T-helper 1 cell (primary cell): ENCODE data around the gene MRPL19.

Experiments
- DNase-seq, 5 donors: peaks; one replicate each; pipeline ENCODE4 v3.0.0-alpha.2; 2012 to 2020
- total RNA-seq, 4 donors: gene quantifications; one replicate each; lab custom pipeline; 2026; lab: John Stamatoyannopoulos, UW

MRPL19 gene
- 15.6 to 24.0 (median 18.8) reads per million in 4 donors for total RNA-seq

DNA sequence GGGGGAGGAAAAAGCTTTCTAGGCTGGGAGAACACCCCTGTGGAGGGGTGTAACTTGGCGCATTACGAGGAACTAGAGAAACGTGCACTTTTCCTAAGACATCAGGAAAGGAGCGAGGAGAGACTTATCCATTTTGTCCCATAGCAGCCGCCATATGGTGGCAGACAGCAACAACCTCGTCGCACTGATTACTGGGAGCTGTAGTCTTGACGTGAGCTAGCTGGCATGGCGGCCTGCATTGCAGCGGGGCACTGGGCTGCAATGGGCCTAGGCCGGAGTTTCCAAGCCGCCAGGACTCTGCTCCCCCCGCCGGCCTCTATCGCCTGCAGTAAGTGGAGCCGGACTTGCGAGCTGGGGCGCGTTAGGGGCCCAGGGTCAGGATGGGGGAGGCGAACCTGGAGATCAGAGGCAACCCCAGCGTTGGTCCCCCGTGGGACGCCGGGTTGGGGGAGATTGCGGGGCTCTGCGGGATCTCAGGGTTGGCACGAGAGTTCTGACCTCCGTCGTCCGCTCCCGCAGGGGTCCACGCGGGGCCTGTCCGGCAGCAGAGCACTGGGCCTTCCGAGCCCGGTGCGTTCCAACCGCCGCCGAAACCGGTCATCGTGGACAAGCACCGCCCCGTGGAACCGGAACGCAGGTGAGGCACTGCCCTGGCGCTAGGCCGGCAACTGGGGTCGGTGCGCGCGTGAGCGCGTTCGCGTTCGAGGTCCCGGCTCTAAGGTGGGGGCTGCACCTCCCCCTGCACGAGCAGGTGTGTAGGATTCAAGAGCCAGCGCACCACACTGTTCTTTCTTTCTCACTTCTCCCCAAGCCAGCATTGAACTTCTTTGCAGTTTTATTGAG, at the start of gene MRPL19:
TSS of gene MRPL19 (plus strand) at position 201 of the 843 bp plus-strand sequence. CDS start at position 226, 25 bp downstream.
- DNase-seq, result peak; percentile 50 to 85 (median 63)

DNA sequence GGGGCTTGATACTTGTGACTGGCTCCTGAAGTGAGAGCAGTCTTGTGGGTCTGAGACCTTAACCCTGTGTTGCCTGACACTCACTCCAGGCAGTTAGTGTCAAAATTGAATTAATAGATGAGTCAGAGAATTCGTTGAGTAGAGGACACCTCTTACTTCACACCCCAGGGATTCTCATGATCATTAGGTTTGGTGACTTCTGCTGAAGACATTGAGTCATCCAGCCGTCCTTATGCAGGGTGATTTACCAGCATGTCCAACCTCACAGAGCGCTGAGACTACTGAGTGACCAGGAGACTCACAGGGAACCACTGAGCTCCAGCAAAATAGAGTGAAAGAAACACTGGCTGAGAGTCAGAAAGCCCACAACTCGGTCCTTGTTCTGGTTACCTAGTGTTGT, 49.8 kb upstream of the MRPL19 start:
- DNase-seq, result no peak

DNA sequence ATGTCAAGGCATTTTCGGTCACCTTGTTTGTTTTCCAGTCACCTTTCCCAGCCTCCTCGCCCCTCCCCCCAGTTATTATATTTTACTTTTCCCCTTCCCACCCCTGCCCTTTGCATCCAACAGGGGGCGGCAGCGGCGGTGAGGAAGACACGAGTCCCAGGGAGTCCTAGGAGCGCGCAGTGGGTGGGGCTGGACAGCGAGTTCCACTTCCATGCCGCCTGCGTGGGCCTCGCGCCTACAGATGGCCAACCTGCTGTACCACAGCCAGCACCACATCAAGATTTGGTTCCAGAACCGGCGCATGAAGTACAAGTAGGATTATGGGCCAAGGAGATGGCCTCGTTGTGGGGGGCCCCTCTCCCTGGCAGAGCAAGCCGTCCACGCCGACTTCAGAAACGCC, 48.6 kb upstream of the MRPL19 start:
- DNase-seq, result no peak

DNA sequence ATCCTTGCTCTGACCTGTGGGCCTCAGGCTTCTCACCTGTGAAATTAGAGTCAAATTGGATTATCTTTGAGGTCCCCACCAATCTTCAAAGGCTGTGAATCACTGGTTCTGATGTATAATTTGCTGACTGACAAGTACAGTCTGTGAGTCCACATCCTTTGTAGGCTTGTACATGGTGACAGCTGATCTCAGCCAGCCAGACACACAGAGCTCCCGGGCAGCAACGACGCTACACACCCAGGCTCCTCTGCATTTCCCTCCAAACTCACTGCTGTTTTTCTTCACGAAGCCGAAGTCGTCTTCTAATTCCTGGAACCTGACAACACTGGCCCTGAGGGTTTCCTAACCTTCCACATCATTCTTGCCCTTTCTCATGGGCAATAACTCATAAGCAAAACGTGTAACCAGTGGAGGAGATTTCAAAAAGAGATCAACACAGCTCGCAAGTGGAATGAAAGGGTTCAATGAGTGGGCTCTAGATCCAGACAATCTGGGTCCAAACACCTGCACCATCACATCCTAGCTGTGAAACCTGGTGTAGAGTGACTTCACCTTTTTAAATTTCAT, 47.9 kb upstream of the MRPL19 start:
- no peak for DNase-seq

DNA sequence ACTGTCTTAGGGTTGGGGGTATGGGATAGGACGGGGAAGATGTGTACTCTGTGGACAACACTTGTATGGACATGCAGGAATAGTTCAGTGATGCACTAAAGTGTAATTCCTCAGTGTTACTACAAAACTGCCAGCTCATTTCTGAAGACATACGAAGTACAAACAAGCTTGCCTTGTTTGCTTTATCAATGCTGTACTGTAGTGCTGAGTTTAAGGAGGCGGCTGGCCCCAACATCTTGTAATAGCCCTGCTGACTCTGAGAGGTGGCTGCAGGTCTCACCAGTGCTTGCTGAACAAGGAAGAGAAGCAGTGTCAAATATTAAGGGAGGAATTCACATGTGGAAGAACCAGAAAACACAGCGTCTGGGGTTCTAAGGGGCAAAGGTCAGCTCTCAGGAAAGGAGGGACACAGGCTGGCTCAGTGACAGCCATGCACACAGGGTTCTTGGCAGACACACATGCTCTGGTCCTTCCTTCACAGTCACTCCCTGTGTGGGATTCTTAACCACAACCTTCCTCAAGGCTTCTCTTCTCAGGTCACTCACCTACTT, 46.0 kb upstream of the MRPL19 start:
- DNase-seq, result no peak

DNA sequence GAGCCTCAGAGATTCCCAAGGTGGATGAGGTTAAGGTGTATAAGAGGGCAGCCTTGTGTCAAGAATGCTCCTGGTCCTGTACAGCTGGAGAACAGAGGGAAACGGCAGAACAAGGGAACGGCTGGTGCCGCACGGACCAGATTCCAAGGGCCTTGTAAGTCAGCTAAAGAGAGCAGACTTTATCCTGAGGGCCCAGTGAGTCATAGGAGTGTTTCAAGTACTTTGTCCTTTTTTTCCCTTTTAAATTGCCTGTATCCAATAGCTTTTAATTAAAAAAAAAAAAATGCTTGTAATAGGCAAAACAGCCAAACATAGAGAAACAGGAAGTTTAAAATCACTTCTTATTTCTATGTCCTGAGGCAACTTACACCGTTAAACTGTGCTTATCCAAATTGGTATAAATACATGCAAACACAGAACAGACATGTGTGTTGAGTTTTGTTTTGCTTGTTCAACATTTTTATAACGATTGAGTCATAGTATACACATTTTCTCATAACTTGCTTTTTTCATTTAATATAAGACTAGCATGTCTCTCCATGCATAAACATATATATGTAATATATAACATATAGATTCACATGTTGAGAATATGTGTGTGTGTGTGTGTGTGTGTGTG, 43.8 kb upstream of the MRPL19 start:
- DNase-seq, result no peak

DNA sequence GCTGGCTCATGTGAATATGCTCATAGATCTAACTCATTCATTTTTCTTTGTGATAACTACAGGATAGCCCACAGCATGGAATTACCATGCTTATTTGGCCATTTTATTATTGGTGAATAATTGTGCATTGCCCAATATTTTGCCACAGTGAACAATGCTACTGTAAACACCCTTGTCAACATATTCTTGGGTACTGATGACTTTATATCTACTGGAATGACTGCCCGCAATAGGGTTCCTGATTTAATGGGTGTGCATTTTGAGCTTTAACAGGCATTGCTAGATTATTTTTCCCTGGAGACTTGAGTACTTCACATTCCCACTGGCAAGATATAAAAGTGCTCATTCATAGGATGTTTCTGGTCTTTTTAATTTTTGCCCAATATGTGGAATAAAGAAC, 43.1 kb upstream of the MRPL19 start:
- DNase-seq, result no peak

DNA sequence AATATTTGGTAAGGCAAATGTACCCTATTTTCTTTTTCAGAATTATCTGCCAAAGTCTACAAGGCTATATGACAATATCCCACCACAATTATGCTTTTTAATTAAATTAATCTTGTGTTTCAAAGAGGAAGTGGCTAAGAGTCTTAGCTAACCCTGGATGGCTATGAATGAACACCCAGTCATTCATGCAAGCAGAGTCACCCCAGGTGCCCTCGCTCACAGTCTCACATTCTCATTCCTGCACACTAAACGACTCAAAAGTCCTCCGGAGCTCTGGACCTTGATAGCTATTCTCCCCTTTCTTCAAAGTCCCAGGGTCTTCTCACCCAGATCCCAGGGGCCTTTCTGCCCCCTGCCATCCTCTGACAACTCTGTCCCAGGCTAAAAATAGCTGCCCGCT, 42.1 kb upstream of the MRPL19 start:
- no peak for DNase-seq

DNA sequence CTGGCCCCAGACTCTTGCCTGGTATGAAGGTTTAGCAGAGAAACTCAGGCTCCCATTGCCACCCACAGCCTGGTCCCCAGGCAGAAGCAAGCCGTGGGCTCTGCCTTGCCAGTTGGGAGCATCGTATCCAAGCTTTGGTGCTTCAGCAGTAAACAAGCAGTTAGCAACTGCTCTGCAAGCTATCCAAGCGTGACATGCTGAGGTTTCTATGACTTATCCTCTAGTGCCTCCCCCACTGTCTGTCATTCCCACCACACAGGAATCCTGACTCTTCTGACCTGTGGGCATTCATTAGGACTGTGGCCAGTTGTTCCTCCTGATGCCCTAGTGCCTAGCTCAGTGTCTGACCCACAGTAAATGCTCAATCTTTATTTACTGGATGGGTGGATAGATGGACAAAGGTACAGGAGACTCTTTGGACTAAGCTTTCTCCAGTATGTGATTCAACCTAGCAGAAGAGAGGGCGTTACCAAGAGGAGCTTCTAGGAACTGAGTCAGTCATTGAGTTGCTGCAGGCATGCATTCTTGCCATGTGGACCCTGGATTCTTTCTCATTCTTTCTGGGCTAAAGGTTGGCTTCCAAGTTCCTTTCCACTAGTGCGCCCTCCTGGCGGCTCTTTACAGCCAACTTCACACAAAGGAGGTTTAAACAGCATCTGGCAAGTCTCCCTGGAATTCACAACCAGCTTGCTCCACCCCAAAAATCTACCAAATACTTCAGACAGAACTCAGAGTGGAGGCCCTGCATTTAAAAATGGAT, 40.6 kb upstream of the MRPL19 start:
- no peak for DNase-seq

DNA sequence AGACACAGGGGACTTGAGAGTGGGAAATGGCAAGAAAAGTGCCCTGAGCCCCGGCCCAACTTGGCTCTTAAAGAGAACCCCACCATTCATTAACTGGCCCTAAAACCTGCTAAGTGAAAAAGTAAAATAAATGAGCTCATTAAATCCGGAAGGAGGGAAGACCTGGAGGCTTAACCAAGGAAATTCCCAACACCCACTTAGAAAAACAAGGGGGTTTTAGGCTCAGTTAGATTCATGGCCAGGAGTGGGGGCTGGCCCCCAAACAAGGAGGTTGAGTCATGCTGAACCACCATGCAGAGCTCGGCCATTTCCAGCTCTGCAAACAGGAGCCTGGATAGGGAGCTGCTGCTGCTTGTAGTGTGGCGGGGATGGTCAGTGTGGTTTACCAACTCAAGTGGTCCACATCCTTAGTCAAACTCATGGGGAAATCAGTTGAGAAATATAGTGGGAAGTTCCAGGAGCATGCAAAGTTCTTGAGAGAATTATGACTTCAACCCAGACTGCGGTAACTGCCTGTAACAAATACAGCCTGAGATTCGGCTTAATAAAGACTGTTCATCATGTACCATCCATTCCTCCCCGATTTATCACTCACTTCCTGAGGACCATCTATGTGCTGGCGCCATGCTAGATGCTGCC, 39.7 kb upstream of the MRPL19 start:
- DNase-seq, result no peak

DNA sequence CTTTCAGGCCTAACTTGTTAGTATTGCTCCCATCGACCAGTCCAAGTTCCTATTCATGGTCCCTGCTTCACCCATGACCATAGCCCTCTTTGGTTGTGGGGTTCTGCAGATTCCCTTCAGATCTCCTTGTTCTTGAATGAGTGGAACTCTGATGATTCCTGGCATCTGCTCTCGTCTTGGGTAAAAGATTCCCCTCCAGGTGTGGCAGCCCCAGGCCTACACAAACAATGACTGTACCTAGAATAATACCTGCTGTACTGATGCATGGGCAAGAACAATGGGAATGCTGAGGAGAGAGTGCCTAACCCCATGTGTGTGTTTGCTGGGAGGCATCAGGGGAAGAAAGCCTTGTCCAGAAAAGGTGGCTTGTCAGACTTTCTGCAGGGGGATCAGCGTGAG, 39.2 kb upstream of the MRPL19 start:
- DNase-seq, result no peak

DNA sequence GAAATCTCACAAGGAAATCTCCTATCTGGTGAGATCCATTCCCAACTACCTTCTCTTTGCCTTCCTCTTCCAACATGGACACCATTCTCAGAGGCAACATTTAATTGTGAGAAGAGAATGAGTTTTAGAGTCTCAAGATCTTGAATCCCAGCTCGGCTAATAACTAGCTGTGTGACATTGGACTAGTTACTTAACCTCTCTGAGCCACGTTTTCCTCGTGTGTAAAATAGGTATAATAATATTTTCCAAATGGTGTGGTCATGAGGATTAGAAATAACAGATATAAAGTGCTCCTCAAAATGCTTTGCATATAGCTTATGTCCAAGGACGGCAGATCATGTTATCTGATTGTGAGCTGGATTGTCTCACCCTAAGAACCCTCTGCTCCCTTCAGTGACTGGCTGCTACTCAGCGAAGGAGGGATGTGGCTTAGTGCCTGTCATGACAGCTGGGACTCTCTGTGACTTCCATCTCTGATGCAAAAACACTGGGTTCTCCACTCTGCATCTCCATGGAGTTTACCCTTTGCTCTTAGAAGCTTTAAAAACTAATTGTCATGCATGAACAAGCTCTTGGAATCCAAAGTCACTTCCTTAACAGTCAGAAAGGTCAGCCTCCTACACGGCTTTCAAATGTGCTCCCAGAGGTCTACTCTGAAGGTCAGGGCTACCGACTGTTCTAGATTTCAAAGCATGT, 38.4 kb upstream of the MRPL19 start:
- no peak for DNase-seq

DNA sequence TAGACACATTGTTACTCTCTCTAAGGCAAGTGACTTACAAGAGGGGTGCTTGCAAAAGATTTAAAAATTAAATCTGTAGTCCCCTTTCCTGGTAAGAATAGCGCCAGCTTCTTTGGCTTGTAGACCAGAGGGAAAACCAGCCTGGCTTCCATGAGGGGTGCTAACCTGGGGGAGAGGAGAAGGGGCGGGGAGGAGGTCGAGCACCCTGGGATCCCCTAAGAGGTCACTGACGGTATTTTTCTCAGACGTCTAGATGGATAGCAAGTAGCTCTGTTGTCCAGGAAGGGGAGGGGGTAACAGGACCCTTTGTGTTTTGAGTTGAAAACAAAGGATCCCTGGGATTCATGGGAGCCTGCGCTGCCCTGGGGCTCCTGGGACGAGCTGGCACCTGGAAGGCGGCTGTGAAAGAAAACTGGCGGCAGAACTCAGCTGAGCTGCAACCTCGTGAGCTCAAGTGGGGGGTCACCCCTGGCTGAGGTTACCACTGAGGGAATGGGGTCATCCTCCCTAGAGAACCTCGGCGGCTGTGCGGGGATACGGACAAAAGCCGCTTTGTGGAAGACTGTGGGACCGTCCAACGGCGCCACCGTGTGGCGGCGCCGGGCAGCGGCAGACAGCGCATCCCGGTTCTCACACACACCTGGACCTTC, 37.8 kb upstream of the MRPL19 start:
- peak in 4 of 5 donors; percentile 22 to 37 (median 33) for DNase-seq

DNA sequence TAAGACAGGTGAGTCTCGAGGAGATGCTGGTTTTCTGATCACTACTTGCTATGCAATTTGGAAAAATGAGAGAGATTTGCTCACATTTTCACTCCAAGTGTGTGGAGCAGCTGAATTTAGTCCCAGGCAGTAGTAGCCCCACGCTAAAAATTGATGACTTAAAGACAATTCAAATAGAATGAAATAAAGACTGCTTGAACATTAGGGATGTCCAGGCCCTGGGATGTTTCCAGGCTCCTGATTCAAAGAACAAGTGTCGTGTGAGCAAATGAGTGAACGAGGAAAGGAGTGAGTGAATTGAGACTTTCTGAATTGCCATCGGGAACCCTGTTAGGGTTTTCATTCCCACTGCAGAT, 37.3 kb upstream of the MRPL19 start:
- DNase-seq, result no peak

DNA sequence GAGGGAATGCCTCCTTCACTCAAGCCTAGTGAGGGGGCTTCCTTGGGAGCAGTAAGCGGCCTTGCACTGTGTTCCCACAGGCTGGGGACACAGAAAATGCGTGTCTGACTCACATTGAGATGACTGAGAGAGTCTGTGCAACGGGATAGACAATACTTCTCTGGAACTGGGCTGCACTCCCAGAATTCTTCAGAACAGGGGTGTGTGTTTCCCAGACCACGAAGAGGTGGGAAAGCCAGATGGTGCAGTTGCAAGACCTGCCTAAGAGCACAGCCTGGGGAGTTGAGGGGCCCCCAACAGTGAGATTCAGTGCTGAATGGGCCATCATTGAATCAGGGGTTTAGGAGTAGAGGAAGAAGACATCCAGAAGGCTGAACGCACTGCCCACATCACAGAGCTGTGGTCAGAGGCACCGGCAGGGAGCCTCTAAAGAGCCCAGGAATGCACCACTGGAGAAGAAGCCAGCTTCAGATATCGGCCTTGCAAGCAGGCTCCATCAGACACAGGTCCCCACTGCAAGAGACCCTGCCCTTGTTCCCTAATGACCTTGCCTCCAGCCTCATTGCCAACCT, 36.6 kb upstream of the MRPL19 start:
- DNase-seq, result no peak

DNA sequence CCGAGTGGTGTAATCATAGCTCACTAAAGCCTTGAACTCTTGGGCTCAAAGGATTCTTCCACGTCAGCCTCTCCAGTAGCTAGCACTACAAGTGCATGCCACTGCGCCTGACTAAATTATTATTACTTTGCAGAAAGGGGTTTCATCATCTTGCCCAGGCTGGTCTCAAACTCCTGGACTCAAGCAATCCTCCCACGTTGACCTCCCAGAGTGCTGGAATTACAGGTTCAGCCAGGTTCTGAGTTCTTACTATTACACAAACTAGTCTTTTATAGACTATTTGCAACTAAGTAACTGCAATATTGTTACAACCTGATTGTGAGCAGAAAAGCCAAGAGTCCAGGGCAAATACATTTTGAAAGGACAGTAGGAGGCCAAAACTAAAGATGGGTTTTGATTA, 35.9 kb upstream of the MRPL19 start:
- DNase-seq, result no peak

DNA sequence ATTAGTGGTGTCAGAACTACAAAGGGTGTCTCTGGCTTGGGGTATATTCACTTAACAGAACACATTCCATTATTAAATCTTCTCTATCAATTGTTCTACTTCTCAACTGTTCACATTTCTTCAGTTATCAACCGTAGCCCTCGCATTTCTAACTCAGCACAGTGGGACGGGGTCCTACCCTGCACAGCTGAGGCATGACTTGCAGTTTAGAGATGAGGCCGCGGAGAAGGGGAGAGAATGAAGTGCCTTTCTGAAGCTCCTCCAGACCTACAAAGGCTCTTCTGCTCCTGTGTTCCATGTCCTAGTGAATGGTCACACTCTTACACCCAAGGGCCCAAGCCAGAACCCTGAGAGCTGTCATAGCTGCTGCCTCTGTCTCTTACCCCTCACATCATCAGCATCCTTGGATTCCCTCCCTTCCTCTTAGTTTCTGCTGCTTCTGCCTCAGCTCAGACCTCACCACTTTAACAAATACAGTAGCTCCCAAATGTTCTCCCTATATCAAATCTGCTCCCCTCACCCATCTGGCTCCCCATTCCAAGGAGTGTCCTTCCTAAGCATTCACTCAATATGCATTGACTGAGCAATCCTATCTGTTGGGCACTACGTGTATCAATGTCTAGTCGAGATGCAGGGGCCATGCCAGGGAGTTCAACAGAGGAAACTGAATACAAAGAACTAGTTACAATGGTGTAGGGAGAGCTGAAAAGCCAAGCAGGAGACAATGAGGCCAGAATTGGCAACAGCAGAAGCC, 34.3 kb upstream of the MRPL19 start:
- no peak for DNase-seq

DNA sequence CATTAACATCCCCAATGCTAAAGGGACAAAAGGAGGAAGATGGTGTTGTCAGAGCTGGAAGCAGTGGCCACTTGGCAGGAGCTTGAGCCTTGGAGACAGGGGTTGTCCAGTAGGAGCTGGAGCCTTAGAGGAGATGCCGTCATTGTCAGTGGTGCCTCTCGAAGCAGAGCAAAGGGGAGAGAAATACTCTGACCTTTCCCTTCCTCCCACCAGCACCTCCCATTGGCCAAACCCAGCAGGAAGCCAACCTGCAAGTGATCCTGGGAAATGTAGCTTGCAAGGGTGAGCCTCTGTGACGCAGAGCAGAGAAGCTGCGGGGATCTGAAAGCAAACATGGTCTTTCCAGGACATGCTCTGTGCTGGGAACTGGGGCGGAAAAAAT, 33.7 kb upstream of the MRPL19 start:
- no peak for DNase-seq

DNA sequence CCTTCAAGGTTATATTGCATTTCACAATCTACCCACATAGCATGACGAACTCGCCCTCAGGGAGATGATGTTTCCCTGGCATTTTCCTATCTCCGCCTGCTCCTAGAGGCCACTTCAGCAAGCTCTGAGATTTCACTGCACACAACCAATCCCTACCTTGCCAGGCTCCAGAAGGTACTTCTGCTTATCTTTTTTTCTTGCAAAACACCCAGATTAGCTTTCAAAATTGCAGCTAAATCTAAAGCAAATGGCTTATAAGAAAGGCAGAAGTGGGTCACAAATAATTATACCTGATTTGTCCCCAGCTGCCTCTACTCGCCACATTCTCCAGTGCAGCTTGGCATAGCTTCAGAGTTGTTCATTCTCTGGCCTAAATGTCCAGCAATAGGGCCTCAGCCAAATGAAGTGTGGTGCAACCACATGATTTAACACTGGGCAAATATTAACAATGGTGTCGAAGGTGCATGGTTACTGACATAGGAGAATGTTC, 32.4 kb upstream of the MRPL19 start:
- DNase-seq, result no peak

DNA sequence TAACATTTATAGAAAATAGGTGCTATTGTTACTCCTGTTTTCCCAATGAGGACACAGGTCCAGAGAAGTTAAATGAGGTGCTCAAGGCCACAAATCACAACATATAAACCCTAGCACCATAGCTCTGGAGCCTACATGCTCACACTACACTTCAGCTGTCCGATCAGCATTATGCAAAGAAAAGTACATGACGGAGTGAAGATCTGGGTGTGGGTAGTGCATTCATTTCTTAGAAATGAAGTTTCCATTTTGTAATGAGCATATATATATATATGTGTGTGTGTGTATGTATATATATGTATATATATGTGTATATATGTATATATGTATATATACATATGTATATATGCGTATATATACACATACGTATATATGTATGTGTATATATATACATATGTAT, 30.2 kb upstream of the MRPL19 start:
- DNase-seq, result no peak
